ENCODE data around the gene CAVIN2.

- TF ChIP-seq CTCF (IDR thresholded peaks at IDR 0.05) (peak in 3 of 6 experiments; percentile 10 to 22 (median 16)), POLR2A (IDR thresholded peaks at IDR 0.05) (no peak)
Observed at GRCh38 chr2:191870744-191871143, 23.9 kb upstream of the CAVIN2 start.

Data from Peyer's patch (tissue), 4 donors.